ENCODE data around the gene DHX15. TPM values are rescaled to one million over a fixed set of nuclear protein-coding genes. Genes with fewer than 3 reads are reported as not detected.

Gene DHX15
- total and polyA plus RNA-seq, 2 of the 13 experiments (the other 11 are each of a cell fraction or from before 2014, with no cell fraction given), result 92.9 to 165 TPM

DNA sequence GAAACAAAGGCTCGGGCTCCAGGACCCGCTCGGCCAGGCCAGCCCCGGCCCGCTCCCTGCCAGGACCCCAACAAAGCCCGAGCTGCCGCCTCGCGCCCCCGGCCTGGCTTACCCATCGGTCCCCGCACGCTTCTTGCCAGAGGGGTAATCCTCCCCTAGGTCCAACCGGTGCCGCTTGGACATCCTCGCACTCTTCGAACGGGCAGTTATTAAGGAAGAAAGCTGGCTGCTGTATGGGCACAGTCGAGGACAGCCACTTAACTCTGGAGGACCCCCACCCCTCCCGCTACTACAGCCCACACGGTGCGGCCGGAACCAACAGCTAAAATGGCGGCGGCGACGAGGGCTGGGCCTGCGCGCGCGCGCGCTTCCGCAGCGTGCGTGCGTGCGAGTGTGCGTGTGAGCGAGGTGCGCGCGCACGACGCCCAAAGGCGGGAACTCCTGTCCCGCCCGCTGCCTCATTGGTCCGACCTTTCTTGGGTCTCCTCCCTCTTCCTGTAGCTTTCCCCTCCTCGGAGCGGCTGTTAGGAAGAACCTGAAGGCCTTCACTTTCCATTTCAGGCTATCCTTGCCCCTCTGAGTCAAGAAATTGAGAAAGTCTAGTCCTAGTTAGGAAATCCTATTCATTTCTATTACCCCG, at the start of gene DHX15 (continued):
- TF ChIP-seq, protein P1, sequence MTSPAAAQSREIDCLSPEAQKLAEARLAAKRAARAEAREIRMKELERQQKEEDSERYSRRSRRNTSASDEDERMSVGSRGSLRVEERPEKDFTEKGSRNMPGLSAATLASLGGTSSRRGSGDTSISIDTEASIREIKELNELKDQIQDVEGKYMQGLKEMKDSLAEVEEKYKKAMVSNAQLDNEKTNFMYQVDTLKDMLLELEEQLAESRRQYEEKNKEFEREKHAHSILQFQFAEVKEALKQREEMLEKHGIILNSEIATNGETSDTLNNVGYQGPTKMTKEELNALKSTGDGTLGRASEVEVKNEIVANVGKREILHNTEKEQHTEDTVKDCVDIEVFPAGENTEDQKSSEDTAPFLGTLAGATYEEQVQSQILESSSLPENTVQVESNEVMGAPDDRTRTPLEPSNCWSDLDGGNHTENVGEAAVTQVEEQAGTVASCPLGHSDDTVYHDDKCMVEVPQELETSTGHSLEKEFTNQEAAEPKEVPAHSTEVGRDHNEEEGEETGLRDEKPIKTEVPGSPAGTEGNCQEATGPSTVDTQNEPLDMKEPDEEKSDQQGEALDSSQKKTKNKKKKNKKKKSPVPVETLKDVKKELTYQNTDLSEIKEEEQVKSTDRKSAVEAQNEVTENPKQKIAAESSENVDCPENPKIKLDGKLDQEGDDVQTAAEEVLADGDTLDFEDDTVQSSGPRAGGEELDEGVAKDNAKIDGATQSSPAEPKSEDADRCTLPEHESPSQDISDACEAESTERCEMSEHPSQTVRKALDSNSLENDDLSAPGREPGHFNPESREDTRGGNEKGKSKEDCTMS (CRISPR knock-in tag; conservative IDR thresholded peaks at IDR 0.05), result no peak
- TF ChIP-seq, protein P2, sequence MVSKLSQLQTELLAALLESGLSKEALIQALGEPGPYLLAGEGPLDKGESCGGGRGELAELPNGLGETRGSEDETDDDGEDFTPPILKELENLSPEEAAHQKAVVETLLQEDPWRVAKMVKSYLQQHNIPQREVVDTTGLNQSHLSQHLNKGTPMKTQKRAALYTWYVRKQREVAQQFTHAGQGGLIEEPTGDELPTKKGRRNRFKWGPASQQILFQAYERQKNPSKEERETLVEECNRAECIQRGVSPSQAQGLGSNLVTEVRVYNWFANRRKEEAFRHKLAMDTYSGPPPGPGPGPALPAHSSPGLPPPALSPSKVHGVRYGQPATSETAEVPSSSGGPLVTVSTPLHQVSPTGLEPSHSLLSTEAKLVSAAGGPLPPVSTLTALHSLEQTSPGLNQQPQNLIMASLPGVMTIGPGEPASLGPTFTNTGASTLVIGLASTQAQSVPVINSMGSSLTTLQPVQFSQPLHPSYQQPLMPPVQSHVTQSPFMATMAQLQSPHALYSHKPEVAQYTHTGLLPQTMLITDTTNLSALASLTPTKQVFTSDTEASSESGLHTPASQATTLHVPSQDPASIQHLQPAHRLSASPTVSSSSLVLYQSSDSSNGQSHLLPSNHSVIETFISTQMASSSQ (IDR thresholded peaks at IDR 0.05; ENCODE audit: low read depth), result no peak
- TF ChIP-seq, protein P2 (CRISPR knock-in tag; IDR thresholded peaks at IDR 0.05; ENCODE audit: borderline replicate concordance), result 0 out of 2 replicates have a peak, but pooled peaks have one; percentile 22
- TF ChIP-seq SRSF4 (IDR thresholded peaks at IDR 0.05; ENCODE audit: low read depth, low read length, poor library complexity, severe bottlenecking) (no peak), ZNF253 (CRISPR knock-in tag; IDR thresholded peaks at IDR 0.05; ENCODE audit: borderline replicate concordance) (peak; percentile 27; the same call in 1 of the 2 replicates), ZNF44 (CRISPR knock-in tag; IDR thresholded peaks at IDR 0.05) (no peak), TSC22D2 (CRISPR knock-in tag; IDR thresholded peaks at IDR 0.05; ENCODE audit: borderline replicate concordance) (peak; percentile 62; the same call in 1 of the 2 replicates), AGO2 (optimal IDR thresholded peaks at IDR 0.05; ENCODE audit: low read depth, low read length) (peak; percentile 86), ZNF619 (CRISPR knock-in tag; IDR thresholded peaks at IDR 0.05) (peak; percentile 62; the same call in 1 of the 2 replicates), SALL1 (CRISPR knock-in tag; IDR thresholded peaks at IDR 0.05) (peak; percentile 78)
- TF ChIP-seq, protein P3, sequence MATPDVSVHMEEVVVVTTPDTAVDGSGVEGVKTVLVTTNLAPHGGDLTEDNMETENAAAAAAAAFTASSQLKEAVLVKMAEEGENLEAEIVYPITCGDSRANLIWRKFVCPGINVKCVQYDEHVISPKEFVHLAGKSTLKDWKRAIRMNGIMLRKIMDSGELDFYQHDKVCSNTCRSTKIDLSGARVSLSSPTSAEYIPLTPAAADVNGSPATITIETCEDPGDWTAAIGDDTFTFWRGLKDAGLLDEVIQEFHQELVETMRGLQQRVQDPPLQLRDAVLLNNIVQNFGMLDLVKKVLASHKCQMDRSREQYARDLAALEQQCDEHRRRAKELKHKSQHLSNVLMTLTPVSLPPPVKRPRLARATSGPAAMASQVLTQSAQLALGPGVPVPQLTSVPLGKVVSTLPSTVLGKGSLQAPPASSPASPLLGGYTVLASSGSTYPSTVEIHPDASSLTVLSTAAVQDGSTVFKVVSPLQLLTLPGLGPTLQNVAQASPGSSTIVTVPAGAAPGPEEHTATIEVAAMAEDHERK (CRISPR knock-in tag; IDR thresholded peaks at IDR 0.05; ENCODE audit: low read depth), result peak; percentile 98
- TF ChIP-seq, protein P4, sequence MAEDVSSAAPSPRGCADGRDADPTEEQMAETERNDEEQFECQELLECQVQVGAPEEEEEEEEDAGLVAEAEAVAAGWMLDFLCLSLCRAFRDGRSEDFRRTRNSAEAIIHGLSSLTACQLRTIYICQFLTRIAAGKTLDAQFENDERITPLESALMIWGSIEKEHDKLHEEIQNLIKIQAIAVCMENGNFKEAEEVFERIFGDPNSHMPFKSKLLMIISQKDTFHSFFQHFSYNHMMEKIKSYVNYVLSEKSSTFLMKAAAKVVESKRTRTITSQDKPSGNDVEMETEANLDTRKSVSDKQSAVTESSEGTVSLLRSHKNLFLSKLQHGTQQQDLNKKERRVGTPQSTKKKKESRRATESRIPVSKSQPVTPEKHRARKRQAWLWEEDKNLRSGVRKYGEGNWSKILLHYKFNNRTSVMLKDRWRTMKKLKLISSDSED (CRISPR knock-in tag; IDR thresholded peaks at IDR 0.05), result 0 out of 2 replicates have a peak, but pooled peaks have one; percentile 44
- TF ChIP-seq, protein P5, sequence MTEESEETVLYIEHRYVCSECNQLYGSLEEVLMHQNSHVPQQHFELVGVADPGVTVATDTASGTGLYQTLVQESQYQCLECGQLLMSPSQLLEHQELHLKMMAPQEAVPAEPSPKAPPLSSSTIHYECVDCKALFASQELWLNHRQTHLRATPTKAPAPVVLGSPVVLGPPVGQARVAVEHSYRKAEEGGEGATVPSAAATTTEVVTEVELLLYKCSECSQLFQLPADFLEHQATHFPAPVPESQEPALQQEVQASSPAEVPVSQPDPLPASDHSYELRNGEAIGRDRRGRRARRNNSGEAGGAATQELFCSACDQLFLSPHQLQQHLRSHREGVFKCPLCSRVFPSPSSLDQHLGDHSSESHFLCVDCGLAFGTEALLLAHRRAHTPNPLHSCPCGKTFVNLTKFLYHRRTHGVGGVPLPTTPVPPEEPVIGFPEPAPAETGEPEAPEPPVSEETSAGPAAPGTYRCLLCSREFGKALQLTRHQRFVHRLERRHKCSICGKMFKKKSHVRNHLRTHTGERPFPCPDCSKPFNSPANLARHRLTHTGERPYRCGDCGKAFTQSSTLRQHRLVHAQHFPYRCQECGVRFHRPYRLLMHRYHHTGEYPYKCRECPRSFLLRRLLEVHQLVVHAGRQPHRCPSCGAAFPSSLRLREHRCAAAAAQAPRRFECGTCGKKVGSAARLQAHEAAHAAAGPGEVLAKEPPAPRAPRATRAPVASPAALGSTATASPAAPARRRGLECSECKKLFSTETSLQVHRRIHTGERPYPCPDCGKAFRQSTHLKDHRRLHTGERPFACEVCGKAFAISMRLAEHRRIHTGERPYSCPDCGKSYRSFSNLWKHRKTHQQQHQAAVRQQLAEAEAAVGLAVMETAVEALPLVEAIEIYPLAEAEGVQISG (CRISPR knock-in tag; IDR thresholded peaks at IDR 0.05), result peak; percentile 53
- TF ChIP-seq, protein P6, sequence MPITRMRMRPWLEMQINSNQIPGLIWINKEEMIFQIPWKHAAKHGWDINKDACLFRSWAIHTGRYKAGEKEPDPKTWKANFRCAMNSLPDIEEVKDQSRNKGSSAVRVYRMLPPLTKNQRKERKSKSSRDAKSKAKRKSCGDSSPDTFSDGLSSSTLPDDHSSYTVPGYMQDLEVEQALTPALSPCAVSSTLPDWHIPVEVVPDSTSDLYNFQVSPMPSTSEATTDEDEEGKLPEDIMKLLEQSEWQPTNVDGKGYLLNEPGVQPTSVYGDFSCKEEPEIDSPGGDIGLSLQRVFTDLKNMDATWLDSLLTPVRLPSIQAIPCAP (CRISPR knock-in tag; IDR thresholded peaks at IDR 0.05; ENCODE audit: low read depth), result 0 out of 2 replicates have a peak, but pooled peaks have one; percentile 83

Data from HepG2 (cell line).